ENCODE data around the gene SCGN. TPM values are rescaled to one million over a fixed set of nuclear protein-coding genes. Genes with fewer than 3 reads are reported as not detected.

Gene SCGN
- total RNA-seq, 4 donors from 2014 or later: 4.1 to 13.0 (median 9.6) TPM

DNA sequence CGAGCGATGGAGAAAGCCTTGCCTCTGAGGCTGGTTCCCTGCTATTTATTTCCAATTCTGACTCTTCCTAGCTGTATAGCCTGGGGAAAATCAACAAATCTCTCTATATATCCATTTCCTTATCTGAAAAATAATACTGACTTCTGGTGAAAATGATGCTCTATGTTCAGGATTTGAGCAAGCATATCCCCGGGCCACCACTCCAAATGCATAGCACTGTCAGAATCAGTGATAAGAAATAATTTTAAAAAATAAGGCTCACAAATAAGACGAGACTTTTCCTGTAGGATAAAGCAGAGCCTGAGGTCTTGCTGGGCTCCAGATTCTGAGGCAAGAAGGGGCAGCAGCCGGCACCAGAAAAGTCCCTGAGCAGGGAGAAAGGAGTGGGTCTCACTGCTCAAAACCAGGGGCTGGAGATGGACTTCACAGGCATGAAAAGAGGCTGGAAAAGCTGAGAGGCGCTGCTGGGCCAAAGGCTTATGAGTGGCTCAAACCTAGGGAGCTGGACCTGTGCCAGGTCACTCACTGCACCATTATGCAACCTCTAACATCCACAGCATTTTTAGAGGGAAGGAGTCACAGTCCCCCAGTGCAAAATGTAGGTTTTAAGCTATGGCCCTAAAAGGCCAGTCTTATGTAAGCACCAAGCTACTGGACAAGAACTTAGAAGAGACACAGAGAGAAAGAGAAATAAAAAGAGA, 54.4 kb downstream of the SCGN start:
- no peaks in the 10 kb centered on the region for H3K4me1 ChIP-seq
- DNase-seq: no peak
- H3K27me3 ChIP-seq: no peaks in the 10 kb centered on the region
- H3K9me3 ChIP-seq: no peaks in the 10 kb centered on the region
- H3K4me3 ChIP-seq: no peak overlapping the region
- no peak overlapping the region for H3K27ac ChIP-seq
- H3K36me3 ChIP-seq: no peaks in the 10 kb centered on the region
- TF ChIP-seq, protein P1, sequence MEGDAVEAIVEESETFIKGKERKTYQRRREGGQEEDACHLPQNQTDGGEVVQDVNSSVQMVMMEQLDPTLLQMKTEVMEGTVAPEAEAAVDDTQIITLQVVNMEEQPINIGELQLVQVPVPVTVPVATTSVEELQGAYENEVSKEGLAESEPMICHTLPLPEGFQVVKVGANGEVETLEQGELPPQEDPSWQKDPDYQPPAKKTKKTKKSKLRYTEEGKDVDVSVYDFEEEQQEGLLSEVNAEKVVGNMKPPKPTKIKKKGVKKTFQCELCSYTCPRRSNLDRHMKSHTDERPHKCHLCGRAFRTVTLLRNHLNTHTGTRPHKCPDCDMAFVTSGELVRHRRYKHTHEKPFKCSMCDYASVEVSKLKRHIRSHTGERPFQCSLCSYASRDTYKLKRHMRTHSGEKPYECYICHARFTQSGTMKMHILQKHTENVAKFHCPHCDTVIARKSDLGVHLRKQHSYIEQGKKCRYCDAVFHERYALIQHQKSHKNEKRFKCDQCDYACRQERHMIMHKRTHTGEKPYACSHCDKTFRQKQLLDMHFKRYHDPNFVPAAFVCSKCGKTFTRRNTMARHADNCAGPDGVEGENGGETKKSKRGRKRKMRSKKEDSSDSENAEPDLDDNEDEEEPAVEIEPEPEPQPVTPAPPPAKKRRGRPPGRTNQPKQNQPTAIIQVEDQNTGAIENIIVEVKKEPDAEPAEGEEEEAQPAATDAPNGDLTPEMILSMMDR (IDR thresholded peaks at IDR 0.05): no peak
- no peak for TF ChIP-seq POLR2A (IDR thresholded peaks at IDR 0.05)

DNA sequence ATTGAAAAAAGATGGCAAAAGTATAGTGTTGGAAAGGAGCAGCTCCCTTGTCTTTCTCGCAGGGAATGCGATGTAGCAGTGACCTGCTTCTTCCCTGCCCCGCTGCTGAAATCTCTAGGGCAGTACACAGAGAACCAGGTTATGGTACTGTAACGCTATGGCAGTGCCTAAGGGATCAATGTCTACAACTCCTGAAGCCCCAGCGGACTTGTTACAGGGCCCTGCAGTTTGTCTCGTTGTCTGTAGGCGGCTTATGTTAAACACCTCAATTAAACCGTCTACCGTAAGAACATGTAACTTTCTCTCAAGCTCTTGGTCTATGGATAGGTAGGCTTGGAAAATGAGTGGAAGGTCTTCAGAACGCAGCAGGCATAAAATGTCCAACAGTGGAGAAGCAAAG, 57.7 kb downstream of the SCGN start:
- no peaks in the 10 kb centered on the region for H3K27me3 ChIP-seq
- H3K4me1 ChIP-seq: no peaks in the 10 kb centered on the region
- no peaks in the 10 kb centered on the region for H3K9me3 ChIP-seq
- no peak for DNase-seq
- no peak overlapping the region for H3K27ac ChIP-seq
- H3K4me3 ChIP-seq: no peak overlapping the region
- H3K36me3 ChIP-seq: no peaks in the 10 kb centered on the region
- no peak for TF ChIP-seq POLR2A (IDR thresholded peaks at IDR 0.05)
- TF ChIP-seq, protein P1 (IDR thresholded peaks at IDR 0.05): no peak

DNA sequence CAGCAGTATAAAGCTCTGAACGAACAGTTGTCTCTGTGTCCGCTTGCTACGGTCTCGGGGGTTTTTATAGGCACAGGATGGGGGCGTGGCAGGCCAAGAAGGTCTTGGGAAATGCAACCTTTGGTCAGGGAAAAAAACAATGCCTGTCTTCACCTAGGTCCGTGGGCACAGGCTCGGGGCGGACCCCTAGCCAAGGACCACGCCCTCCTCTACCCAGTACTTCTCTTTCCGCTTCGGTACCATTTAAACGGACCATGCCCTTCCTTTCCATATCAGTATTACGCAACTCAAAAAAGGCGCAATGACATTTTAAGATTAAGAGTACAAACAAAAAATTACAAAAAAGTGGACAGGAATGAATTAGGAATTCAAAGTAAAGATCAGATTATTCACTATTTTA, 58.3 kb downstream of the SCGN start:
- H3K4me1 ChIP-seq: no peaks in the 10 kb centered on the region
- no peak for DNase-seq
- H3K9me3 ChIP-seq: no peaks in the 10 kb centered on the region
- no peak overlapping the region for H3K27ac ChIP-seq
- no peaks in the 10 kb centered on the region for H3K27me3 ChIP-seq
- no peak overlapping the region for H3K4me3 ChIP-seq
- TF ChIP-seq, protein P1 (IDR thresholded peaks at IDR 0.05): no peak
- H3K36me3 ChIP-seq: no peaks in the 10 kb centered on the region

DNA sequence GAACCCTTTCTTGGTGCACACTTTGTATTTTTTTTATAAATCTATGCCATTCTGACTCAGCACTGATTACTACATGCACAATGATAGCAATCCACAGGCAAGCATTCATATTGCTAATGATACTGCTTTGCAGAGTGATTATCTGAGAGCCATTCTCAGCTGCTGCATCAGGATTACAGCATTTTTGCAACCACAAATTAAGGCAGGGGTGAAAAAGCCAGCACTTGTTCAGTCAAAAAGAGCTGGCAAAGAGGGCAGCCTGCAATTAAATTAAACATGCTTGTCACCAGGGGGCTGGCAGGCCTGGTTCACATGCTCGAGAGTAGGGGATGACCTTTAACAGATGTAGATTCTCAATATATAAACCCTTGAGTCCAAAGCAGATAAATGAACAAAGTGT, 61.8 kb downstream of the SCGN start:
- no peak for DNase-seq
- Histone ChIP-seq H3K4me3 (no peak overlapping the region), H3K36me3 (no peaks in the 10 kb centered on the region), H3K4me1 (no peaks in the 10 kb centered on the region), H3K9me3 (no peaks in the 10 kb centered on the region), H3K27ac (no peak overlapping the region), H3K27me3 (no peaks in the 10 kb centered on the region)
- TF ChIP-seq, protein P1 (IDR thresholded peaks at IDR 0.05): no peak
- no peak for TF ChIP-seq POLR2A (IDR thresholded peaks at IDR 0.05)

DNA sequence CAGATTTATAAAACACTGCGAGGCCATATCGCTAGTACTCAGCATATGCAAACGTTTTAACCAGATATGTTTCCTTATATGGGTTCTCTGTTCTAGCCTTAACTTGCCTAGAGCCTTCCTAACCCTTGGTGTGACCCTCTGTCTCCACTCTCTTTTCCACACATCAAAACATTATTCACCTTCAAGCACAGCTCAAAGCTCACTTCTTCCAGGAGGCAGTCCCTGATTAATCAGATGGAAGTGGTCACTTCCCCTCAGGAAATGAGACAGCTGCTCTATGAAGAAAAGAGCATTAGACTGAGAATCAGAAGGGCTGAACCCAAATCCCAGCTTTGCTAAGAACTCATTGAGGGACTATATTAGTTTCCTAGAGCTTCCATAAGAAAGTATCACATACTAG, 62.8 kb downstream of the SCGN start:
- TF ChIP-seq, protein P1 (IDR thresholded peaks at IDR 0.05): no peak
- no peak overlapping the region for H3K4me3 ChIP-seq
- DNase-seq: no peak
- H3K27me3 ChIP-seq: no peaks in the 10 kb centered on the region
- H3K27ac ChIP-seq: no peak overlapping the region
- H3K9me3 ChIP-seq: no peaks in the 10 kb centered on the region
- no peaks in the 10 kb centered on the region for H3K4me1 ChIP-seq
- no peaks in the 10 kb centered on the region for H3K36me3 ChIP-seq

DNA sequence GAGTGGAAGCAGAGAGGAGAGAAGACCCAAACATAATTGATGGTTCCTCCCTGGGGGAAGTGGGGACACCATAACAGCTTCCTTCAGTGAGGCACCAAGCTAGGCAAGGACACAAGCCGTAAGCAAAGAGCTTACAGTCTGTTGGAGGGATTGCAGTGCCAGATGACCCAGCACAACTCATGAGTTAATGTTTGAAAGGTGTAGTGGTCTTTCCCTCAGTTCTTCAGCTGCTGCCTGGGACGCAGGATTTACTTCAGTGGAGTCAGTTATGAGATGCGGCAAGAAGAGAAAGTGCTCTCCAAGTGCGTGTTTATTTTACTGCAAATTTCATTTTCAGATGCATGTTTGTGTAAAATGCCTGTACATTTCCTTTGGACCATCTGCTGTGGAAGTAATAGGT, 63.8 kb downstream of the SCGN start:
- H3K36me3 ChIP-seq: no peaks in the 10 kb centered on the region
- no peaks in the 10 kb centered on the region for H3K27me3 ChIP-seq
- no peak overlapping the region for H3K4me3 ChIP-seq
- H3K9me3 ChIP-seq: no peaks in the 10 kb centered on the region
- DNase-seq: no peak
- no peak for TF ChIP-seq POLR2A (IDR thresholded peaks at IDR 0.05)
- TF ChIP-seq, protein P1 (IDR thresholded peaks at IDR 0.05): no peak
- H3K27ac ChIP-seq: no peak overlapping the region
- no peaks in the 10 kb centered on the region for H3K4me1 ChIP-seq
